GM18498 (cell line): ENCODE data around the gene P2RY6.

Source experiments
- ATAC-seq: cut with Tn5 transposase; IDR thresholded peaks from one replicate; pipeline ENCODE4 v1.9.1; 2021; ENCODE audit warnings: mild to moderate bottlenecking, moderate library complexity; ENCODE audit not compliant: unreplicated experiment

P2RY6 gene

DNA sequence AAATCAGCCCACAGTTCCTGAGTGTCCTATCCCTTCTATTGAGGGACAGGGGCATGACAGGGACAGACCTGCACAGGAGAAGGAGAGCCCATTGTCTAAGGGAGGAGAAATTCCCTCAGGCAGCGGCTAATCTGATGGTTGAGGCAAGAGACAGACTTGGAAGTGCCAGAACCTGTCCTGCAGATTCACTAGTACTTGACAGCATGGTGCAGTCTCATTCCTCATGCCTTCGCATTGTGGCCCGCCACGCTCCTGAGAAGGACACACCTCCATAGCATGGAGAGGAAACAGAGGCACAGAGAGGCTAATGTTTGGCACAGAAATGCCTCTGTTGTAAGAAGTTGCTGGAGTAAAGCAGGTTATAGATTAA is 3.2 kb downstream of the P2RY6 start:
- ATAC-seq: no peak

GRCh38 chr11:73277467-73277866 is 5.3 kb downstream of the P2RY6 start:
- ATAC-seq: no peak

GRCh38 chr11:73280626-73281025 is 8.5 kb downstream of the P2RY6 start:
- no peak for ATAC-seq

DNA sequence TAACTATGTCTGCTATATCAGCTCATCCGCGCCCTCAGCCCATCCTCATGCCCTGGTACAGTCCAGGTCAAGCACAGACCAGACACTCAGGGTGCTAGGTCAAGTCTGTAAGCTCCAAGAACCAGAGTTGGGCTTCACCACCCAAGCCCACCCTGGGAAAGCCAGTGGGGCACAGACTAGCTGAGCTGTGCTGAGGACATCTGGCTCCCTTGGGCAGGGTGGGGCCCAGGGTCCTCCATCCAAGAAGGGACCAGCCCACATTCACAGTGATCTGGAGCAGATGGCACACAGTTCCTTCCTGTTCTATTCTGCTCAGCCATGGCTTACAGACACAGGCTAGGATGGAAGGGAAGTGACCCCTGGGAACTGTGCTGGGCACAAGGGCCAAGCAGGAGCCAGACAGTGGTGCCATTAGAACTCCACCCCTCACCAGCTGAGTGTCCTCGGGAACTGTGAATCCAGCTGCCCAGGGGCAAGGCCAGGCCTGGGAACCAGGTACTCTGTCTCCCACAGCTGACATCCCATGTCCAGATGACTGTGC is 9.1 kb downstream of the P2RY6 start:
- ATAC-seq: no peak

DNA sequence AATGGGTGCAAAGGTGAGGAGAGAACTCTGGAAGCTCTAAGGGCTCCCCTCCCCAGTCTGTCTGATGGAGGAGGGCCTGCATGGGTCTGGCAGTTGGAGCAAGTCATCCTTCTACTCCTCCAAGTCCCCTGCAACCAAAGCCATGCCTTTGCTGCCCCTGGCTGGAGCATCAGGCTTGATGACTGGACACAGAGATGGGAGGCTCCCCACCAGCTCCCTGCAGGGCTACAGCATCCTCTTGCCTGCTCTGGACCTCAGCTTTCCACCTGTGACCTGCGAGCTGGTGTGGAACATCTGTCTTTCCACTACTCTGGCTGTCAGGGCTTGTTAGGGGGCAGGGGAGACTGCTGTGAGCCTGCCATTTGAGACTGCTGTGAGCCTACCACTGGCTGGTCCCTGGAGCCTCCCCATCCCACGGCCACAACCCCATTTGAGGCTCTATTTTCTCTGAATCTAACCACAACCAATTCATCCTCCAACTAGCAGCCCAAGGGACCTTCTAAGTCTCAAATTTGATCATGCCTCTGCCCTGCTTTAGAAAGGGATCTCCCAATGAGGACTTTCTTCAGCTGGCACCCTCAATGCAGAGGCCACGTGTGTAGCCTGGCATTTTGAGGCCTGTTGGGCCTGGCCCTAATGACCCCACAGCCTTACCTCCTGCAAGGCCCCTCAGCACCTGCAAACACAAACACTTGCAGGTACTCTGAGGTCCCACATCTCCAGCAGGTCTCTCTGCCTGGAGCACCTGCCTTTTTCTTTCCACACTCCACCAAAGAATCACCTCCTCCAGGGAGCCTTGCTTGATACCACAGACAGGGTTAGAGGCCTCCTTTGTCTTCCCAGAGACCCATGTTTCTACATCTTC is 9.9 kb downstream of the P2RY6 start:
- ATAC-seq: no peak

DNA sequence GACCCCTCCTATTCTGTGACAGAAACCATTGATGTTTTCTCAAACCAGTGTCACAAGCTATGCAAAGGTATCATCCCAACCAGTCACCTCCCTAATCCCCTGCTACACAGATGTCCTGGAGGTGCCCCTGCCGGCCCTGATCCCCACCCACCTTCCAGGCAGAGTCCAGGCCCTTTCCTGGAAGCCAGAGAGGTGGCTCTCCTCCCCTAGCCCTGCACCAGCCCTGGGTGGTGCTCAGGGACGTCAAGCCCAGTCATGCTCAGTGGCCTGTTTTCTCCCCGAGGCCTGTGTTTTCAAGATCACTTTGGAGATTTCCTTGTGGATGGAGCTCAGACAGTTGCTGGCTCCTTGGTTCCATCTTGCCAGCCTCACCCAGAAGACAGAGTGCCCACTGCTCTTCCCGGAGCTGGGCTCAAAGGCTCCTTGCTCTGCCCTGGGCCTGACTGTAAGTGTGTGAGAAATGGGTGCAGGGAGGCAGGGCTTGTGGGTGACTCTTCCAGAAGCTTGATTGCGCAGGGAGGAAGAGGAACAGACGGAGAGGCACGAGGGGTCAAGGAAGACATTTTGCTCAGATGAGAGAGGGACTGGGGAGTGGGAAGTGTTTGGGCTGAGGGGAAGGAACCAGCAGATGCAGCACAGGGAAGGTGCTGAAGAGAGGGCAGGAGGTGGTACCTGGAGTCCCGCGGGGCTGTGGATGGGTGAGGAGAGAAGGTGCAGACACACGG is 11.3 kb downstream of the P2RY6 start:
- no peak for ATAC-seq

DNA sequence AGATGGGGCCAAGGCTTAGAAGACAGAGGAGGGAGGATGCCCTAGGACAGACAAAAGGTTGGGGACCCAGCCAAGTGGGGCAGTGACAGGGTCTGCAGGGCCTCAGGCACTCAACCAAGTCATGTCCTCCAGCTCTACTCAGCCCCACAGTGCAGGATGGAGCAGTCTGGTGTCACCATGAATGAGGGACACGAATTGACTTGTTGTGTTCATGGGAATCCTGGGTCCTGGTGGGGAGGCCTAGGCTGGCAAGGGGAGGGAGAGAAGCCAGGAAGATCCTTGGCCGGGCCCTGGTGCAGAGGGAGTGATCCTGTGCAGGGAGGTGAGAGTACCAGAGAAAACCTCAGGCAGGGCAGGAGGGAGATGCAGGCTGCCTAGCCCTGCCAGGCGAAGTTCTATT is 12.0 kb downstream of the P2RY6 start:
- no peak for ATAC-seq

DNA sequence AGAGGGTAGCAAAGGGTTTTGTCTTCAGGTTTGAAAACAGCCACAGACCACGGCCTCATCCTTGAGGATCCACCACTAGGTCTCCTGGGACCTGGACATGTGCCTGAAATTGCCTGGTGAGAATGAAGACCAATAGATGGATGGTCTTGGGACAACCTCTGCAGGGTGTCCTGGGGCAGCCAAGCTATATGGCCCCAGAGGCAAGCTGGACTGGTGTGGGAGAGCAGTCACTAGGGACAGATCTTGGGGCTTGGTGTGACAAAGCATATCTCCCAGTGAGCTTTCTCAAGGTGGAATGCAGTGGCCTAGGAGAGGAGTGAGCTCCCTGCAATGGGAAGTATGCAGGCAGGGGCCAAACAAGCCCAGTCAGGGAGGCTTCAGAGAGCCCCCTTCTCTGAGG is 13.6 kb downstream of the P2RY6 start:
- ATAC-seq: no peak

GRCh38 chr11:73286240-73286810 is 14.2 kb downstream of the P2RY6 start:
- no peak for ATAC-seq

- ATAC-seq: no peak
Measured at GRCh38 chr11:73287400-73288101, 15.4 kb downstream of the P2RY6 start.

DNA sequence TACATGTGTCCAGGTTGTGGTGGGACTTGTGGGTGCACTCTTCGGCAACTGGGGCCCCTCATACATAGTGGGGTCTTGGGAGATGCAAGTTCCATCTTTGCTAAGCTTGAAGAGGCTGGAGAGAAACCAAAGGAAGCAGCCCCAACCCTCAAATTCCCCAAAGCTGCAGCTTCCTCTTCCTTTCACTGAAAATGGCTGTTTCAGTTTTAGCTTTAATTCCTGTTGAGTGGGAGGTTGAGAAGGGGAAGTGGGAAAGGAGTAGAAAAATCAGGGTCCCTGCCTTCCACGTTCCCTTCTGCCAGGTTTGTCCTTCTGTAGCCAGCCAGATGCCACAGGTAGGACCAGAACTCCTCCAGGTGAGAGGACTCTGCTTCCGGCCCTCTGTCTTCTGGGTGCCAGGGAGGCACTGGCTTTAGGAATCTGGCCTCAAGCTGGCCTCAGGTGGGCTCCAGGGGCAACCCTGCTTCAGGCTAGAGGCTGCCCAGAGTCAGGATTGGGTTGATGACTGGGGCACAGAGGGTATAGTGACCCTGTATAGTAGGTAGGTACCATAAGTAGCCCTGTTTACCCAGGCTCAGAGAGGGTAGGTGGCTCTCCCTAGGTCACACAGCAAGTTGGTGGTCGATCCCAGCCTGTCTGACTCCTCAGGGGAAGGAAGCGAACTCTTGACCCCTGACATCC is 16.2 kb downstream of the P2RY6 start:
- no peak for ATAC-seq

- peak; percentile 74 for ATAC-seq
Measured at GRCh38 chr11:73288873-73289707, 17.0 kb downstream of the P2RY6 start.

GRCh38 chr11:73290536-73290935 is 18.4 kb downstream of the P2RY6 start:
- ATAC-seq: no peak

DNA sequence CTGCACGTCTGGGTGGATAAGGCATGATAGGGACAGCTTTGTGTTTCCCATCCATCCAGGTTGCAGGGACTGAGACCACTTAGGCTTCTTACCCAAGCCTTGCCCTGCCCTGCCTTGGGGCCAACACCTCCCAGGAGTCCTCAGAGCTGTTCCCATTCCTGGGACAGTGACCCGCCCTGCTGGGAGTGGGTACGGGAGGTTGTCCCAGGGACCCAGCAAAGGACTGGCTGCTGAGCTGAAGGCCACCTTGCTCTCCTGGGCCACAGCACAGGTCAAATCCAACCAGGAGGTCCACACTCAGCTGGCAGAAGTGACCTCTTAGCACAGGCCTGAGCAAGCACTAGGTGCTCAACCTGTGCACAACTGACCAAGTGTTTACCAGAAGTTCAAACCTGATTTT is 19.1 kb downstream of the P2RY6 start:
- no peak for ATAC-seq

GRCh38 chr11:73291781-73292524 is 19.8 kb downstream of the P2RY6 start:
- ATAC-seq: no peak

GRCh38 chr11:73292525-73292894 is 20.4 kb downstream of the P2RY6 start:
- no peak for ATAC-seq

GRCh38 chr11:73293356-73293936 is 21.3 kb downstream of the P2RY6 start:
- no peak for ATAC-seq

- no peak for ATAC-seq
Measured at GRCh38 chr11:73294604-73295003, 22.5 kb downstream of the P2RY6 start.
